ENCODE data around the gene PRPH. TPM values are rescaled to one million over a fixed set of nuclear protein-coding genes. Genes with fewer than 3 reads are reported as not detected.

PRPH gene
- total and polyA plus RNA-seq, 9 donors: 0.15 to 1.8 (median 0.34) TPM

GRCh38 chr12:49340971-49341776 lies 46.2 kb downstream of the PRPH start:
- intact Hi-C loops (cut with DNase I): loop anchor here in 1 of 4 donors (10.0 kb wide), 1 partner anchor 174 kb away; no protein-coding TSS in a partner anchor
- no peak for DNase-seq
- no peak overlapping the region for H3K4me3 ChIP-seq
- WGBS, 3 donors: 56 to 66% (median 60%) methylated on average over 14 of the region's 14 CpGs
- no peaks in the 10 kb centered on the region for H3K36me3 ChIP-seq
- no peaks in the 10 kb centered on the region for H3K9me3 ChIP-seq
- TF ChIP-seq POLR2A (IDR thresholded peaks at IDR 0.05) (no peak), EP300 (IDR thresholded peaks at IDR 0.05) (no peak), CTCF (IDR thresholded peaks at IDR 0.05) (no peak)
- H3K27ac ChIP-seq: no peak overlapping the region
- H3K27me3 ChIP-seq: no peaks in the 10 kb centered on the region
- peaks cover 6% of the 10 kb centered on the region for H3K4me1 ChIP-seq (ENCODE audit: insufficient read depth)

- Histone ChIP-seq H3K9me3 (no peaks in the 10 kb centered on the region), H3K36me3 (no peaks in the 10 kb centered on the region), H3K4me1 (ENCODE audit: insufficient read depth) (peaks cover 6% of the 10 kb centered on the region), H3K27ac (no peak overlapping the region), H3K27me3 (peaks cover 1% of the 10 kb centered on the region), H3K4me3 (no peak overlapping the region)
- TF ChIP-seq EP300 (IDR thresholded peaks at IDR 0.05) (no peak), CTCF (IDR thresholded peaks at IDR 0.05) (no peak), POLR2A (IDR thresholded peaks at IDR 0.05) (no peak)
- intact Hi-C loops (cut with DNase I): loop anchor here in 1 of 4 donors (10.0 kb wide), 1 partner anchor 173 kb away; no protein-coding TSS in a partner anchor
- no peak for DNase-seq
- 37 to 46% (median 39%) methylated on average over 21 of the region's 21 CpGs for WGBS, 3 donors
Observed at GRCh38 chr12:49341777-49342065, 46.8 kb downstream of the PRPH start.

DNA sequence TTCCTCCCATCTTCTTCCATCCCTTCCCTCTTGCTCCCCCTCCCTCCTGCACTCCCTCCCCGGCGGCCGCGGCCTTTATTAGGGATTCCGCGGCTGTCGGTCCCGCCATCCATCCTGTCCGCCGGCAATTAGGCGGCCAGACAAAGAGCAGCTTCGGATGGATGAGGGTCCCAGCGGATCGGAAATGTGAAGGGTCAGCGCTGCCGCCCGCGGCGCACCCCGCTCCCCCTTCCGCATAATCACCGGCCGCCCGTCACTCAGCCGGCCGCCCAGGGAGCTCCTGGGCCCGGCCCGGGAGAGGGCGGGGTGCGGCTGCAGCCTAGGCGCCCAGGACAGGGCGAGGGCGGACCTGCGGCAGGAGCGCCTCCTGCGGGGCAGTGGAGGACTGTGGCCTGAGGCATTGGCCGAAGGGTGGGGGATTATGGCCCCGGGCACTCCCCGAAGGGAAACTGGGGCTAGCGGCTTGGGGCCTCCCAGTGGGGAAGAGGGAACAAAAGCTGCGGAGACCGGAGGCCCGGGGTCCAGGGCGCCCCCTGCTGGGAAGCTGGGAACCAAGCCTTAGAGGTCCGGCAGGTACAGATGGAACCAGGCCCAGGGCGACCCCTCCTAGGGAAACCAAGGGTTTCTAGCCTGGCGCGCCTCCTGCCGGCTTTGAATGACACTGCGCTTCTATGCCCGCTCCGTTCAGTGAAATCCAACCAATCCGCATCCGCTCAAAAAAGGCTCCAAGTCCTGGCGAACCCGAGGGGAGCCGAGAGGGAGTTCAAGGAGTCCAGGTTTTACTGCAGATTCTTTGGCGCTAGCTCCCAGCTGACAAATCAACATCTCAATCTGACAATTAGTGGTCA lies 47.3 kb downstream of the PRPH start:
- WGBS, 3 donors: 1% methylated on average over 50 to 58 of the region's 58 CpGs
- Histone ChIP-seq H3K27me3 (peaks cover 7% of the 10 kb centered on the region), H3K36me3 (no peaks in the 10 kb centered on the region), H3K4me1 (ENCODE audit: insufficient read depth) (peaks cover 8% of the 10 kb centered on the region), H3K27ac (no peak overlapping the region), H3K4me3 (peak overlapping the region; percentile 48), H3K9me3 (no peaks in the 10 kb centered on the region)
- intact Hi-C loops (cut with DNase I): loop anchor here in 1 of 4 donors (10.0 kb wide), 1 partner anchor 173 kb away; no protein-coding TSS in a partner anchor
- DNase-seq: peak; percentile 68 to 85 (median 80)
- TF ChIP-seq CTCF (IDR thresholded peaks at IDR 0.05) (peak; percentile 64 to 67 (median 64)), EP300 (IDR thresholded peaks at IDR 0.05) (no peak)

GRCh38 chr12:49342914-49343731 lies 48.2 kb downstream of the PRPH start:
- Histone ChIP-seq H3K27ac (no peak overlapping the region), H3K9me3 (no peaks in the 10 kb centered on the region), H3K36me3 (no peaks in the 10 kb centered on the region), H3K4me3 (peak overlapping the region; percentile 48), H3K27me3 (peaks cover 14% of the 10 kb centered on the region), H3K4me1 (ENCODE audit: insufficient read depth) (peaks cover 14% of the 10 kb centered on the region)
- WGBS, 3 donors: 4 to 6% (median 4%) methylated on average over 25 to 33 of the region's 33 CpGs
- intact Hi-C loops (cut with DNase I): loop anchor here in 1 of 4 donors (10.0 kb wide), 1 partner anchor 172 kb away; no protein-coding TSS in a partner anchor
- TF ChIP-seq EP300 (IDR thresholded peaks at IDR 0.05): no peak
- no peak for TF ChIP-seq POLR2A (IDR thresholded peaks at IDR 0.05)
- no peak for TF ChIP-seq CTCF (IDR thresholded peaks at IDR 0.05)
- no peak for DNase-seq
